HG02885 (cell line): ENCODE results near the gene WAC.
A peak's percentile ranks its signal among the peaks of the same experiment; 100 is the strongest.
"Not testable (repeated sequence)": the region's sequence is repeated elsewhere in the genome, so short reads cannot be mapped to it uniquely, and the experiment has no call there.

Source experiments
- ATAC-seq: cut with Tn5 transposase; IDR thresholded peaks from one replicate; pipeline ENCODE4 v1.9.1; 2021; ENCODE audit warnings: mild to moderate bottlenecking; ENCODE audit not compliant: unreplicated experiment, poor library complexity

The WAC gene

DNA sequence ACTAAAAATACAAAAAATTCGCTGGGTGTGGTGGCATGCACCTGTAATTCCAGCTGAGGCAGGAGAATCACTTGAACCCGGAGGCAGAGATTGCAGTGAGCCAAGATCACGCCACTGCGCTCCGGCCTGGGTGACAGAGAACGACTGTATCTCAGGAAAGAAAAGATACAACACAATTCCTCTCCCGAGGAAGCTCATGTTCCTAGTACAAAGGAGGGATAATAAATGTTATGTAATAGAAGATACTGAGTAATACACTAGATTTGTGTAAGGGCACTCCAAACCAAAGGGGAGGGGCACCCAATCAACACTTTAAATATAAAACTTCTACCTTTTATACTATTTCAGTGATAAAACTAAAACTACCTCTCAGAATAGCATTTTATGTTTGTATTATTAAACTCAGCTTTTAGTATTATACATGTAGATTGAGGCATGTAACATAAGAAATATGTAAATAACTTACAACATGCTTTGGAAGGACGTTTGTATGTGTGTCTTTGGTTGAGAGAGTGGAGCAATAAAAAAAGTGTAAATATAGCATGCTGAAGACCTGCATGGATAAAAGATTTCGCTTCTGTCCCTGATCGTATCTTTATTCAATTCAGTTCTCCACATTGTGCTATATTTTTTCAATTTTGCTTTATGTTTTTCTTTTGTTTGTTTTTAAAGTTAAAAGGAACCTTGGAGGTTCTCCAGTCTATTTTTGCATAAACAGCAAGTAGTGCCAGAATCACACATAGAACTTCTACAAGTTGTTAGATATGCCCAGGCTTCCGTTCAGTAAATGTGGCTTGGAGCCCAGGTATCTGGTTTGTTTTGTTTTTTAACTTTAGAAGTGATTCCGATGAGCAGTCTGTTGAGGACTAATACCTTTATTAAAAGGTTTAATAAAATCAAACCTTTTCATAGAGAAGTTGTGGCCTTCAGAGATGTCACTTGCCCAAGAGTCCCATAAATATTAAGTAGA lies 71.9 kb downstream of the WAC start:
- no peak for ATAC-seq

DNA sequence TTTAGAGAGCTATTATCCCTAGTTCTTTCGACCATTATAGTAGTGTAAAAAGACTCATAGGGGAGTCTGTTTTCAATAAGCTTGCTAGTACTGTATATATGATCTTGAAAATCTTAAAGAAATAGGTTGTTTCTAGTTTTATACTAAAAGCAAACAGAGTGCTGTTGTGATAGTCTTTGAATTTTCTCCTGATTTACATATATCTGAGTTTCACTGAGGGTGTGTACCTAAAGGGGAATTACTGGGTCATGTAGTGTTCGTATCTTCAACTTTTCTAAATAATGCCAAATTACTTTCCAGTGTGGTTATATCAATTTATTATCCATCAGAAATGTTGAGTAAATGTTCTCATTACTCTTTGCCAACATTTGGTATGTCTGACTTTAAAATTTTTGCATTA lies 73.7 kb downstream of the WAC start:
- ATAC-seq: no peak

DNA sequence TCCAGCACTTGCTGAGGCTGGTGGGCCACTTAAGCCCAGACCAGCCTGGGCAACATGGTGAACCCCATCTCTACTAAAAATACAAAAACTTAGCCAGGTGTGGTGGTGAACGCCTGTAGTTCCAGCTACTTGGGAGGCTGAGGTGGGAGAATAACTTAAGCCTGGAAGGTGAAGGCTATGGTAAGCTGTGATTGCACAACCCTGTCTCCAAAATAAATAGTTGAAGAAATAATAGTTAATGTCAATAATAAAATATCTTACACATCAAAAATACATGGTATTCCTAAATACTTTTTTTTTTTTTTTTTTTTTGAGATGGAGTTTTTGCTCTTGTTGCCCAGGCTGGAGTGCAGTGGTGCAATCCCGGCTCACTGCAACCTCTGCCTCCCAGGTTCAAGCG lies 76.7 kb downstream of the WAC start:
- not testable (repeated sequence) for ATAC-seq

DNA sequence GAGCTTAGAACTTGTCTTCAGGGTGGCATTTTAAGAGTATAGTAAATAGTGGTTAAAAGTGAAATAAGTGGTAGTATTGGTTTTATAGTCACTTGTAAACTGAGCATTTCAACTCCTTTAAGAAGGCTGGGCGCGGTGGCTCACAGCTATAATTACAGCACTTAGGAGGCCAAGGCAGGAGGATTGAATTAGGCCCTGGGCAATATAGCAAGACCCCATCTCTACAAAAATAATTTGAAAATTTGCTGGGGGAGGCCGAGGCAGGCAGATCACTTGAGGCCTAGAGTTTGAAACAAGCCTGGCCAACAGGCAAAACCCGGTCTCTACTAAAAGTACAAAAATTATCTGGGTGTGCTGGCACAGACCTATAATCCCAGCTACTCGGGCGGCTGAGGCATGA lies 80.0 kb downstream of the WAC start:
- ATAC-seq: no peak

DNA sequence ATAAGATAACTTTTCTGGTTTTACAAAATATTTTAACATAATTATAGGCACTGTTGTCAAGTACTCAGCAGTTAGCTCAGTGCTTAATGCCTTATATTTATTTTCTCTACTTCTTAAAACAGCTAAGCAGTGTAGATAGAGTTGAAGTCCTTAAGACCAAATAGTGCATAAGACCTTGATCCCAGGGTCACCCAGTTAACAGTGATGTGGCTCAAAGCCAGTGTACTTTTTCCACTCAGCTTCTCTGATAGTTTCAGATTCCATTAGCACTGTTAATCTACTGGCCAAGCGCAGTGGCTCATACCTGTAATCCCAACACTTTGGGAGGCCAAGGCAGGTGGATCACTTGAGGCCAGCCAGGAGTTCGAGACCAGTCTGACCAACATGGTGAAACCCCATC lies 83.6 kb downstream of the WAC start:
- no peak for ATAC-seq

DNA sequence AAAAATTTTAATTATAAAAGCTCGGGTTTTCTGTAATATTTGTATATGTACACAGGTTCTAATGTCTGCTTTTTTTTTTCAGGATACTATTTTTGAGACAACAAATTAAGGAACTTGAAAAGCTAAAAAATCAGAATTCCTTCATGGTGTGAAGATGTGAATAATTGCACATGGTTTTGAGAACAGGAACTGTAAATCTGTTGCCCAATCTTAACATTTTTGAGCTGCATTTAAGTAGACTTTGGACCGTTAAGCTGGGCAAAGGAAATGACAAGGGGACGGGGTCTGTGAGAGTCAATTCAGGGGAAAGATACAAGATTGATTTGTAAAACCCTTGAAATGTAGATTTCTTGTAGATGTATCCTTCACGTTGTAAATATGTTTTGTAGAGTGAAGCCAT lies 86.5 kb downstream of the WAC start:
- ATAC-seq: no peak

DNA sequence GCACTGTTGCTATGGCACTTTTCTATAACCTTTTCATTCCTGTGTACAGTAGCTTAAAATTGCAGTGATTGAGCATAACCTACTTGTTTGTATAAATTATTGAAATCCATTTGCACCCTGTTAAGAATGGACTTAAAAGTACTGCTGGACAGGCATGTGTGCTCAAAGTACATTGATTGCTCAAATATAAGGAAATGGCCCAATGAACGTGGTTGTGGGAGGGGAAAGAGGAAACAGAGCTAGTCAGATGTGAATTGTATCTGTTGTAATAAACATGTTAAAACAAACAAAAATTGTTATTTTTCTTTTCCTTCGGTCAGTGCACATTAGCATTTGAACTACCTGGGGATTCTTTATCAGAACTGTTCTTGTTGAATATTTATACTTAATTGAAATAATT lies 87.3 kb downstream of the WAC start:
- ATAC-seq: no peak

DNA sequence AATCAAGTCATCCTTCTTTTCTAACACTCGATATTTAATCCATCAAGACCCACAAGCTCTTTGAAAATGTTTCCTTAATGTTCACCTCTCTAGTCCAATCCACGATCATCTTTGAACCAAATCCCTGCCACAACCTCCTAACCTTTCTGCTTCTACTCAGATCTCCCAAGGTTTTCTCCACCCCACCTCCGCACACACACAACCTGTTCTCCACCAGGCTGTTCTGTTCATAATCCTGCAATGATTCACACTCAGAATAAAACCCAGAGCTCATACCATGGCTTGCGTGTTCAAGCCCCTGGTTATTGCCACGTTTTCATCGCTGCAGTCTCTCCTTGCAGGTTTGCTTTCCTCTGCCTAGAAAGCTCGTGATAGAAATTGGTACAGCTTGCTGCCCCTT lies 90.6 kb downstream of the WAC start:
- ATAC-seq: no peak

DNA sequence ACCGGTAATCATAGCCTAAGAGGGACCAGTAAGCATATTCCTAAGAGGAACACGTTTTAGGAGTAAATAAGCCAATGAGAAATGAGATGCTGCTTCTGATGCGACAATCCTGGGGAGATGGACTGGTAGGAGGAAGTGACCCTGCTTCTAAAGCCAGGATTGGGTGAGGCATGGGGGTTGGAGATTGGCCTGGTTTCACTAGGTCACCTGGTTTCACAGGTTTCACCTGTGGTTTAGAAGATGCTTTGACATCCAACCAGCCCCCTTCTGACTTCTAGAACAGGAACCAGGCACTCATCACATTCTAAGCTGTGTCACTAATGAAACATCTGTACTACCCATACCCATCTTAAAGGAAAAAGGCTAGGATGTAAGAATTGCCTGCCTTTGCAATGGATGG lies 91.4 kb downstream of the WAC start:
- peak; percentile 32 for ATAC-seq

DNA sequence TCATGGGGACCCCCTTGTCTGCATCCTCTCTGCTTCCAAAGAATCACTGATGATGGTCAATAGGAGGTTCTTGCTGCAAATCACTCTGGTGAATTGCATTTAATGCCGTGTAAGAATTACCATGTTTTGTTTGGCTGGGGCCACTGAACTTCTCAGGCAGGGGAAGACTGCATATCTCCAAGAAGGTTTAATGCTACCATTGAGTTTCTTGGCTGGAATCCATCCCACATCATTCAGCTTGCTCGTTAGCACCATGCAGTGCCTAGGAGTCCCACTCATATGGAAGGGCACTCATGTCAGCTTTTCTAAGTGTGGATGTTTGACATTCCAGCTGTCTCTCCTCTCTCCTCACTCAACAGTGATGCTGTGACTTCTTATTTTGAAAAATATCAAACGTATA lies 94.2 kb downstream of the WAC start:
- ATAC-seq: no peak

DNA sequence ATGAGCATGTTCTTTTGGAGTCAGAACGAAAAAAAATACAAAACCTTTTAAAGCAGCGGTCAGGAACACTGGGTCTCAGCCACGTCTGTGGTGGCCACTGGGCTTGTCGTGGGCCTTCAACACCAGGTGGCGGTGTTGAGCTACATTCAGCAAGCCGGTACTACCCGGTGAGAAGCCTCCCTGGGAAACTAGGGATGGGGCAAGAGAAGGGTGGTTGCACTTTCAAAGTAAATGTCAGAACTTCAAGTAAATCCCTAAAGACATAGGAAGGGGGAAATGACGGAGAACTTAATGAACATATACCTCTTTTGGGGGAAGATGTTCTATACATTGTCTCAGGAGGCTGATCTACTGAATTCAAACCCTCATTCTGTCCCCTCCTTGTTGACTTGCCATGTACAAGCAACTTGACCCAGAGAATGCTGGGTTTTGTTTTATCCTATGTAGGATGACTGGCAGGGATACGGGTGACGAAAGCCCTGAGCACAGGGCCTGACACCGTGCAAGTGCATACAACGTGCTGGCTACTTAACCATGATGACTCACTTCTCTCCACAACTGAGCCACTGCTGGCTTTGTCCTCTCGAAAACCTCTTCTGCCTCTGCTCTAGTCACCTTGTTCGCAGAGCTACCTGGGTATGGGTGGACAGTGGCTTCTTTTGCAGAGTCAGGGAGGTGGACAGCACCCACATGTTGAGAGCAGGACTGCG lies 95.4 kb downstream of the WAC start:
- ATAC-seq: peak; percentile 85

DNA sequence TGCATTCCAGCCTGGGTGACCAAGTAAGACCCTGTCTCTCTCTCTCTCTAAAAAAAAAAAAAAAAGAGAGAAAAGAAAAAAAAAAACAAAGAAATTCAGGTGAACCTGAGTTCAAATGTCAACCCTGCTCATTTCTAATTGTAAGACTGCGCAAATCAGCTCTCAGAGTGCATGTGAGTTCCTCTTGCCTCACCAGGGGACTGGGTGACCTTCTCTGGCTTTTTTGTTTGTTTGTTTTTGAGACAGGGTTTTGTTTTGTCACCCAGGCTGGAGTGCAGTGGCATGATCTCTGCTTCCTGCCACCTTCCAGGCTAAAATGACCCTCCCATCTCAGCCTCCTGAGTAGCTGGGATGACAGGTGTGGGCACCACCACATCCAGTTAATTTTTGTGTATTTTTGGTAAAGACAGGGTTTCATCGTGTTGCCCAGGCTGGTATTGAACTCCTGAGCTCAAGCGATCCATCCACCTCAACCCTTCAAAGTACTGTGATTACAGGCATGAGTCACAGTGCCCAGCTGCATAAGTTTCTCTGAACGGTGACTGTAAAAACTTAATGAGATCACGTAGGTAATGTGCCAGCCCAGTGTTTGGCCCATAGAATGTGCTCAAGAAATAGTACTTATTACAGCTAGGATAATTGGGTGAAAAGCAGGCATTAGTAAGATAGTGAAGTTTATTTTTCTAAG lies 99.1 kb downstream of the WAC start:
- ATAC-seq: no peak

DNA sequence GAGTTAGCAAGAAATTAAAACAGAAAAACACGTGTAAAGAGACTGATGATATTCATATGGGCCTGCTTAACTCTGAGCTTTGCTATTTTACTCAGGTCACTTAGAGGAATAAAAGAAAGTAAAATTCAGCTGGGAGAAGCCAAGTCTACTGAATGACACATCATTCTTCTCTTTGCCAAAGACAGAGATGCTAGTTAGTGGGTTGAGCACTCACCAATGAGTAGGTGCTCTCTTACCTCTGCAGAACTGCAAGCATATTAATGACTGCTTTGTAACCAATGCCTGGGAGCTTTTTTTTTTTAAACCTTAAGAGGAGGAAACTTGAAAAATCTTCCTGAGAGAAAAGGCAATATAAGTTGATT lies 99.6 kb downstream of the WAC start:
- ATAC-seq: no peak

DNA sequence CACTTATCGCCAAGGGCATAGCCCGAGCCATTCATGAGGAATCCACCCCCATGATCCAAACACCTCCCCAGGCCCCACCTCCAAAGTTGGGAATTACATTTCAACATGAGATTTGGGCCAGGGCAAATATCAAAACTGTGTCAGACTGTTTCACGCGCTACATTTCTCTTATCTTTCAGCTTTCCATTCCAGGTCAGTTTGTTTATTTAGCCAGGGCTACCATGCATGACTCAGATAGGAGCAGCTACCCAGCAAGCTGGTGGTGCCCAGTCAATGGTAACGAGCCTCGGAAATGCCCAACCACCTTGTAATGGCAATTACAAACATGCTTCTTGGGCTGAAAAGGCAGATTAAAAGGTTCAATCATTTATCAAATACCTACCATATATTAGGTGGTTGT lies 100.8 kb downstream of the WAC start:
- ATAC-seq: no peak

DNA sequence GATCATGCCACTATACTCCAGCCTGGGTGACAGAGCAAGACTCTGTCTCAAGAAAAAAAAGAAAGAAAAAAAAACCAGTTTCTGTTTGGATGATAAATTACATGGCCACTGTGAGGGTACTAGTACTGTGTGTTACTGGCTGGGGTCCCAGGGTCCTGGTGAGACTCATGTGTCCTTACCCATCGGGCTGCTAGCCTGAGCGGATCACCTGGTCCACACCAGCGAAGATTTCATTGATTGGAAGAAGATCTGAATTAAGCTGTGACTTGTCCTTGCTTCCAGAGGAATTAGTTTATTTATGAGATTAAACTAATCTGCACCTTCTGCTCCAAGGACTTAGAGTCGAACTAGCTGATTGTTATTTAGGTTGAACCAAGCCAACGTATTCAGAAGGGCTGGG lies 104.4 kb downstream of the WAC start:
- no peak for ATAC-seq

DNA sequence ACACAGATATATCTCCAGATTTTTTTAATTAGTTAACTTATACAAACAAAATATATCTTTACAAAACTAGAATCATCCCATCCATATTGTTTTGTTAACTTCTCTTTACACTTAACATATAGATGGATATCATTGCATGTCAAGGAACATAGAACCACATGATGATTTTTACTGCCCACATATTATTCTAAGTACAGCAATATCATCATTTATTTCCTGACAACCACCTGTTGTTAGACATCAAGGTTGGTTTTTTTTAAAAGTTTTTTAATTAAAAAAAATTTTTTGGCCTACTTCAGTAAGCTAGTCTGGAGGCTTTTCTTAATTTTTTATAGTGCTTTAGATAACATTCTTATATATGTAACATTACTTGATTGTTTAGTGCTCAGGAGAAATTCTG lies 105.5 kb downstream of the WAC start:
- no peak for ATAC-seq

DNA sequence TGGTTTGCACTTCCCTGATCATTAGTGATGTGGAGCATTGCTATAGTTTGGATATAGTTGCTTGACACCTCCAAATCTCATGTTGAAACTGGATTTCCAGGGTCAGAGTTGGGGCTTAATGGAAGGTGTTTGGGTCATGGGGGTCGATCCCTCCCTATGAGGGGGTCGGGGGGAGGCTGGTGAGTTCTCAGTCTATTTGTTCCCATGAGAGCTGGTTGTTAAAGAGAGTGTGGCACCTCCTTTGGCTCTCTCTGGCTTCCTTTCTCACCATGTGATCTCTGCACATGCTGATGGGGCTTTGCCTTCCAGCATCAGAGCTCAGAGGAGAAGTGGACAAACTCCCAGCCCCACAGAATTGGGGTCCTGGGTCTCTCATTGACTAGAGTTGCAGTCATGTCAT lies 107.6 kb downstream of the WAC start:
- ATAC-seq: no peak

DNA sequence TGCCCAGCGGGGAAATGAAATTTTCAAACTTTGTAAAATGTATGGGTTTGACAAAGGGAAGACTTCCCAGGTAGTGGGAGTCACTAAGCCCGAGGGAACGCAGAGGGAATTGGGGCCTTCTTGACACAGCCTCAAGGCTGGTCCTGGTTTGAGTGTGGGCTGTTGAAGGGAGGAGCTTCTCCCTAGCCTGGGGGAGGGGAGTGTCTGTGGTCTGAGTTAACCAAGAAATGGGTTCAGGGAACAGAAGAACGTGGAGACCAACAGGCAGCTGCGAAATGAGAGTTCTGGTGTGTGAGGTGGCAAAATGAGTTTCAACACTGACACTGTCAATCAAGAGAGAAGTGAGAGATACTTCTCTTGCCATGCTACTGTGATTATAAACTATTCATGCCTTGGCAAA lies 111.7 kb downstream of the WAC start:
- ATAC-seq: no peak

DNA sequence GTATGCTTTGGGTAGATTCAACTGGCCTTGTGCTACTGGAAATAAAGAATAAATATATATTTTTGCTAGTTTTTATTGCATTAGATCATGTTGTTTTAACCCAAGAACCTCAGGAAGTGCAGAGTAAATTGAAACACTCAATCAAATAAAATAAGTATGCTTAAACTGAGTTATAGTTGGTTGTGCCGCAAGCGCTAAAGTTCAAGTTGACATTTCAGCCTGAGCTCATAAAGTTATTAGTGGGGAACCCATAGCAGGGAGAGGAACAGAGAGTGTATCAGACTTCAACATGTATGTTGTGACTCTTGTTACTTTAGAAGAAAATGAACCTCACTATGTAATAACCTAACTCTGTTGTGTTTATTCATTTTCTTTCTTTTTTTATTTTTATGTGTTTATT lies 119.2 kb downstream of the WAC start:
- ATAC-seq: no peak

DNA sequence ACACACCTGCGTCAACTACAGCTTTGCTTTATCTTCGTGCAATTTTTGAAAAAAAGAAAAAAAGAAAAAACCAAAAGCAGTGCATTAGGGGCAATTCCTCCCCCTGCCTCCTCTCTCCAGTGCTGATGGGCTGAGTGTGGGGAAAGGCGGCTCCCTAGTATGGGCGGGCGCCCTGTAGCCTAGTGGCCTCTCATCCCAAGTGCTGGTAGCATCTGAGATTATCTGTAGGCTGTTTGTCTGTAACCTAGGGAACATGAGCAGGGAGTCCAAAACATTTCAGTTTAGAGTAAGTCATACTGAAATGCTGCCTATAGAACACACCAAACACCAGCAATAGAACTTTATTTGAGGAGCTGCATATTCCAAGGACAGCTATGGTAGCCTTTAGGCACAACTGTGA lies 119.8 kb downstream of the WAC start:
- ATAC-seq: no peak

DNA sequence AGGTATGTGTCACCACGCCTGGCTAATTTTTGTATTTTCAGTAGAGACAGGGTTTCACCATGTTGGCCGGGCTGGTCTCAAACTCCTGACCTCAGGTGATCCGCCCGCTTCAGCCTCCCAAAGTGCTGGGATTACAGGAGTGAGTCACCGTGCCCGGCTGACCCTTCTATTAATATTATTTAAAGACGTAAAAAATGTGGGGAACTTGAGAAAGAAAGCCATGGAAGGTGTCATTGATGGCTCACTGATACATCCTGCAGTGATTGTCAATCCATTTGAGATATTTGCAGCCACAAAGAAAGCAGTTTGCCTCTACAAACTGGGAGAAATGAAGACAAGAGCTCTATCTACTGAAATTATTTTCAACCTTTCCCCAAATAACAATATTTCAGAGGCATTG lies 125.9 kb downstream of the WAC start:
- ATAC-seq: not testable (repeated sequence)
